A673 (cell line): ENCODE results near the gene NPY.

Experiments
- CTCF ChIP-seq: fragments of 300-800, 200-600 bp; sonication (generic); conservative IDR thresholded peaks from 2 replicates; pipeline ENCODE4 v1.5.1; 2017; ENCODE audit warnings: low read depth, mild to moderate bottlenecking, antibody characterized with exemption, low read length, moderate library complexity, mixed read lengths
- EZH2 ChIP-seq: fragments of 200-600 bp; sonication (generic); IDR thresholded peaks from 2 replicates; pipeline ENCODE4 v1.6.1; 2017; ENCODE audit warnings: borderline replicate concordance, low read depth, mild to moderate bottlenecking, mixed read lengths, antibody characterized with exemption, low read length; ENCODE audit not compliant: poor library complexity, severe bottlenecking

- TF ChIP-seq CTCF (no peak), EZH2 (no peak)
Observed at GRCh38 chr7:24241206-24241605, 42.8 kb upstream of the NPY start.
